ENCODE data around the gene NSD2. TPM values are rescaled to one million over a fixed set of nuclear protein-coding genes. Genes with fewer than 3 reads are reported as not detected.

NSD2 gene
- polyA plus RNA-seq, 1 donor (not counting 4 experiments of a cell fraction or from before 2014, with no cell fraction given), result 22.6 TPM

GRCh38 chr4:1967512-1968149 is 96.4 kb downstream of the NSD2 start:
- H3K9me3 ChIP-seq (ENCODE audit: control insufficient read depth, low read depth, low read length), result no peaks in the 10 kb centered on the region
- FAIRE-seq (no peak), DNase-seq (ENCODE audit: low read depth, low spot score) (no peak)
- no peak overlapping the region for H3K27ac ChIP-seq (ENCODE audit: control insufficient read depth, insufficient read depth, low read length)
- no peaks in the 10 kb centered on the region for H3K9me1 ChIP-seq (ENCODE audit: control insufficient read depth, extremely low read depth, insufficient read depth, low read length)
- H3K79me2 ChIP-seq (ENCODE audit: control insufficient read depth, insufficient read depth, low read length), result no peaks in the 10 kb centered on the region
- H3K4me2 ChIP-seq (ENCODE audit: control insufficient read depth, extremely low read depth, insufficient read depth, low read depth, low read length), result no peak overlapping the region
- H3K4me1 ChIP-seq (ENCODE audit: control insufficient read depth, extremely low read depth, insufficient read depth, low read length), result no peaks in the 10 kb centered on the region
- peaks cover 0 to 24% of the 10 kb centered on the region in 2 experiments for H3K36me3 ChIP-seq (ENCODE audit: control insufficient read depth in 2 of 2, extremely low read depth in 1 of 2, insufficient read depth in 2 of 2, low read length in 2 of 2)
- no peaks in the 10 kb centered on the region for H3K27me3 ChIP-seq (ENCODE audit: control insufficient read depth, extremely low read depth, insufficient read depth, low read length)
- H3K4me3 ChIP-seq (ENCODE audit: control insufficient read depth in 2 of 3, extremely low read depth in 1 of 3, insufficient read depth in 2 of 3, low read depth in 1 of 3, low read length in 3 of 3), result no peak overlapping the region
- dilution Hi-C loops (cut with MboI; ENCODE audit: extremely low pct_ligation_motif_present, low sequenced_read_pairs), result no loop called here
- H2AFZ ChIP-seq (ENCODE audit: control insufficient read depth, low read length), result no peak overlapping the region
- TF ChIP-seq CTCF (optimal IDR thresholded peaks at IDR 0.05 in 1 of 3, IDR thresholded peaks at IDR 0.05 in 1 of 3, conservative IDR thresholded peaks at IDR 0.05 in 1 of 3; ENCODE audit: extremely low read depth in 1 of 3, insufficient read depth in 2 of 3, low read length in 3 of 3), result no peak
- TF ChIP-seq EZH2 (IDR thresholded peaks at IDR 0.05; ENCODE audit: low read length), result no peak
- H4K20me1 ChIP-seq (ENCODE audit: control insufficient read depth, extremely low read depth, insufficient read depth, low read length), result no peaks in the 10 kb centered on the region
- no peak overlapping the region for H3K9ac ChIP-seq (ENCODE audit: control insufficient read depth, extremely low read depth, insufficient read depth, low read length)

DNA sequence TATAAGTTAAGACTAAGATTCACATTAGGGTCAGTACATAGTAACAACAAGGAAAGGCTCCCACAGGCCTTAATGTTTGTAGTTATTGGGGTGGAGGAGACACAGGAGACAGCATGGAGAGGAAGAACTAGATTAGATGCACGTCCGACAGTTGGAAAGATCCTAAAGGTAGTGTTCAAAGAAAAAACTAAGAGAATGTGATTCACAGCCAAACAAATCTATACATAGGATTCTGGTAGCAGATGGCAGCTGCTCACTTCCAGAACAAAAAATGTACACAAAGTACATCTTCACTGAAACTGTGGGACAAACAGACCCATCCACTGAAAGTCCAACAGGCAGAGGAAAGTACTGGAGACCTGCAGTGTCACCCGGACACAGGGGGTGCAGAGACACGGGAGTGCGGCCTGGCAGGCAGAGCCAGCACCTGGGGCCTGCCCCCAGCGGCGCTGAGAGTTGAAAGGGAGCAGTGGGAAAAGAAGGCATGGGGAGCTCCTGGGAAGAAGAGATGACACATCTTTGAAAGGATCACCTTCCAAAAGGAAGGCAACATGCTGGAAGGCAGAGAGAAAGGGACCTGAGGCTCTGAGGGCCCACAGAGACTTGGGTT is 97.6 kb downstream of the NSD2 start:
- Histone ChIP-seq H4K20me1 (ENCODE audit: control insufficient read depth, extremely low read depth, insufficient read depth, low read length) (no peaks in the 10 kb centered on the region), H3K4me2 (ENCODE audit: control insufficient read depth, extremely low read depth, insufficient read depth, low read depth, low read length) (no peak overlapping the region), H3K36me3 (ENCODE audit: control insufficient read depth in 2 of 2, extremely low read depth in 1 of 2, insufficient read depth in 2 of 2, low read length in 2 of 2) (peaks cover 0 to 26% of the 10 kb centered on the region in 2 experiments), H3K4me3 (ENCODE audit: control insufficient read depth in 2 of 3, extremely low read depth in 1 of 3, insufficient read depth in 2 of 3, low read depth in 1 of 3, low read length in 3 of 3) (no peak overlapping the region), H3K9me3 (ENCODE audit: control insufficient read depth, low read depth, low read length) (no peaks in the 10 kb centered on the region), H3K9me1 (ENCODE audit: control insufficient read depth, extremely low read depth, insufficient read depth, low read length) (no peaks in the 10 kb centered on the region), H2AFZ (ENCODE audit: control insufficient read depth, low read length) (no peak overlapping the region), H3K79me2 (ENCODE audit: control insufficient read depth, insufficient read depth, low read length) (no peaks in the 10 kb centered on the region), H3K4me1 (ENCODE audit: control insufficient read depth, extremely low read depth, insufficient read depth, low read length) (no peaks in the 10 kb centered on the region), H3K9ac (ENCODE audit: control insufficient read depth, extremely low read depth, insufficient read depth, low read length) (no peak overlapping the region), H3K27me3 (ENCODE audit: control insufficient read depth, extremely low read depth, insufficient read depth, low read length) (no peaks in the 10 kb centered on the region), H3K27ac (ENCODE audit: control insufficient read depth, insufficient read depth, low read length) (no peak overlapping the region)
- TF ChIP-seq EZH2 (IDR thresholded peaks at IDR 0.05; ENCODE audit: low read length), result no peak
- DNase-seq (ENCODE audit: low read depth, low spot score) (no peak), FAIRE-seq (no peak)
- dilution Hi-C loops (cut with MboI; ENCODE audit: extremely low pct_ligation_motif_present, low sequenced_read_pairs), result no loop called here
